GM12891 (cell line): Measurements from ENCODE around the gene ATG16L2.

Experiments used
- POLR2A ChIP-seq: IDR thresholded peaks from 2 replicates; pipeline ENCODE4 v1.6.1; 2011; ENCODE audit warnings: low read depth, low read length, control low read depth
- POLR2AphosphoS5 ChIP-seq: IDR thresholded peaks from 2 replicates; pipeline ENCODE4 v1.6.1; 2011; ENCODE audit warnings: low read depth, low read length, control low read depth
- POU2F2 ChIP-seq: IDR thresholded peaks from 2 replicates; pipeline ENCODE4 v1.6.1; 2011; ENCODE audit warnings: low read depth, mild to moderate bottlenecking, control low read depth, low read length, moderate library complexity
- SPI1 ChIP-seq: IDR thresholded peaks from 2 replicates; pipeline ENCODE4 v1.6.1; 2011; ENCODE audit warnings: low read depth, low read length, control low read depth
- TAF1 ChIP-seq: IDR thresholded peaks from 2 replicates; pipeline ENCODE4 v1.6.1; 2011; ENCODE audit warnings: low read depth, low read length, control low read depth

DNA sequence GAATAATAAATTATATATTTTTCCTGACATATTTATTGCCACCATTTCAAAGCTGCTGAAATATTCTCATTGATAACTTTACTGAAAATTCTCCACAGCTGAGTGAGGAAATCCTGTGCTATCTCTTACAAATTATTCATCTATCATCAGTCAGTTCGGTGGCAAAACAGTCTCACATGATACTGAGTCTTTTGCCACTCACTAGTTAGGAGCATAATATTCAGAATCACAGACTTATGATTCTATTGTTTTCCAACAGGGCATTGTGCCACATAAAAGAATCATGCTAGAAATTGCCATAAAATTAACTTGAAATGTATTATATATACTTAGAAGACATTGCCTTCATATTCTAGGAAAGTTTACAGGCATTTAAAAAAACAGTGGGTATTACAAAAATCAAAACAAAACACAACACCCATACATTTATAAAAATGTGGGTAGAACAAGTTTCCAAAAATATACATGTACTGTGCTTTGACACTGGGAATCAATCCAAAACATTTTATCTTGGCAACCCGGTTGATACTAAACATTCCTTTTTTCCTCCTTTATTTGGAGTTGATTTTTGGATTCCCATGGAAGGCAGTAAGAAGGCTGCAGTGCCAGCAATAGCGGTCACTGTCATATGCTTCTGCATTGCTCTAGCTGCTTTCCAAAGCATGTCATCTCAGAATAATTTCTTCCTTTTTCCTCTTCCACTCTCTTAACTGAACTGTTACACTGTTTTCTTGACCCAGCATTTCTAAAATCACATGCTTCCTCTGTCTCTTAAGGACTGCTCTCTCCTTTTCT lies 42.5 kb downstream of the ATG16L2 start:
- TF ChIP-seq POLR2AphosphoS5 = no peak
- no peak for TF ChIP-seq POLR2A
- no peak for TF ChIP-seq SPI1
- no peak for TF ChIP-seq TAF1
- no peak for TF ChIP-seq POU2F2
